H1 (cell line): ENCODE data around the gene PTCH1. TPM values are rescaled to one million over a fixed set of nuclear protein-coding genes. Genes with fewer than 3 reads are reported as not detected.

Experiments used
- CTCF ChIA-PET: fragments of 300-600 bp; sonication (Branson Sonifier 250); formaldehyde crosslinking; loops from one replicate; lab custom pipeline; 2021; ENCODE audit not compliant: partially characterized antibody; lab: Charles Lee
- POLR2A ChIA-PET: fragments of 300-600 bp; sonication (Branson Sonifier 250); formaldehyde crosslinking; loops from one replicate; lab custom pipeline; 2021; ENCODE audit warnings: inconsistent platforms; ENCODE audit not compliant: partially characterized antibody; lab: Charles Lee
- DNase-seq, 2 experiments: peaks; one replicate each; pipeline versions ENCODE4 v3.0.0 to v3.0.0-alpha.2; 2010 to 2022; ENCODE audit warnings: low spot score in 2 of 2, low read depth in 1 of 2, mixed read lengths in 1 of 2
- FAIRE-seq: peaks from 2 replicates; lab custom pipeline; 2011; peaks lifted over from hg19 to GRCh38; lab: Jason Lieb, UNC
- H2AFZ ChIP-seq: 2 replicates; pipeline ENCODE4 v1.8.1; 2012; ENCODE audit warnings: low read length, inconsistent platforms
- H2AK5ac ChIP-seq: 2 replicates; pipeline ENCODE4 v1.6.1; 2013; ENCODE audit warnings: low read depth, low read length
- H2BK120ac ChIP-seq: replicated peaks from 2 replicates; pipeline ENCODE3; 2013; ENCODE audit warnings: low read depth, low read length, inconsistent platforms
- H2BK12ac ChIP-seq: 2 replicates; pipeline ENCODE4 v1.6.1; 2013; ENCODE audit warnings: low read depth, low read length
- H2BK15ac ChIP-seq: 2 replicates; pipeline ENCODE4 v1.6.1; 2013; ENCODE audit warnings: low read length
- H2BK20ac ChIP-seq: 2 replicates; pipeline ENCODE4 v1.6.1; 2013; ENCODE audit warnings: low read length
- H2BK5ac ChIP-seq: 2 replicates; pipeline ENCODE4 v1.6.1; 2013; ENCODE audit warnings: low read depth, low read length
- H3K14ac ChIP-seq: 2 replicates; pipeline ENCODE4 v1.6.1; 2013; ENCODE audit warnings: inconsistent platforms; ENCODE audit not compliant: insufficient read length
- H3K18ac ChIP-seq: 2 replicates; pipeline ENCODE4 v1.6.1; 2013; ENCODE audit warnings: low read length; ENCODE audit errors: extremely low read depth
- H3K23ac ChIP-seq: 2 replicates; pipeline ENCODE4 v1.6.1; 2013; ENCODE audit warnings: inconsistent platforms; ENCODE audit not compliant: insufficient read length
- H3K23me2 ChIP-seq: 2 replicates; pipeline ENCODE4 v1.6.1; 2013; ENCODE audit warnings: low read depth, low read length
- H3K27ac ChIP-seq: 2 replicates; pipeline ENCODE4 v1.6.1; 2011; ENCODE audit warnings: low read depth, low read length, inconsistent platforms
- H3K27me3 ChIP-seq, 4 experiments: replicated peaks in 1 of 4; 1 replicate in 1 of 4; 2 replicates in 3 of 4; pipeline versions ENCODE4 v1.6.1 to v1.8.1; 2011 to 2013; ENCODE audit warnings: low read length in 3 of 4, mild to moderate bottlenecking in 3 of 4, inconsistent platforms in 2 of 4, mixed read lengths in 2 of 4, moderate library complexity in 1 of 4; ENCODE audit not compliant: control insufficient read depth in 3 of 4, insufficient read depth in 3 of 4; ENCODE audit errors: extremely low read depth in 1 of 4
- H3K36me3 ChIP-seq, 4 experiments: 2 replicates each; pipeline versions ENCODE4 v1.6.1 to v1.8.1; 2011 to 2013; ENCODE audit warnings: mild to moderate bottlenecking in 4 of 4, low read length in 3 of 4, moderate library complexity in 2 of 4, control low read depth in 1 of 4, inconsistent platforms in 1 of 4; ENCODE audit not compliant: insufficient read depth in 4 of 4, control insufficient read depth in 2 of 4
- H3K4ac ChIP-seq: replicated peaks from 2 replicates; pipeline ENCODE3; 2013; ENCODE audit warnings: low read length, low read depth, mixed read lengths, inconsistent platforms; ENCODE audit not compliant: insufficient read length
- H3K4me1 ChIP-seq, 4 experiments: replicated peaks in 1 of 4; 1 replicate in 1 of 4; 2 replicates in 3 of 4; pipeline versions ENCODE4 v1.6.1 to v1.8.1; 2011 to 2013; ENCODE audit warnings: low read length in 3 of 4, inconsistent platforms in 2 of 4, mixed read lengths in 1 of 4; ENCODE audit not compliant: insufficient read depth in 4 of 4, control insufficient read depth in 3 of 4
- H3K4me2 ChIP-seq, 2 experiments: 2 replicates each; pipeline versions ENCODE4 v1.6.1 to v1.8.1; 2011 to 2013; ENCODE audit warnings: low read depth in 2 of 2, low read length in 2 of 2, control low read depth in 1 of 2, inconsistent platforms in 1 of 2, mild to moderate bottlenecking in 1 of 2; ENCODE audit not compliant: insufficient read depth in 1 of 2
- H3K4me3 ChIP-seq, 4 experiments: fragments of 200-600, 300-600 bp in 1 of 4; sonication (generic), shearing (Covaris generic), sonication (Bioruptor Twin) in 1 of 4; 2 replicates each; pipeline versions ENCODE4 v1.5.1 to v1.8.1; 2011 to 2016; ENCODE audit warnings: low read length in 4 of 4, low read depth in 3 of 4, control low read depth in 2 of 4, inconsistent platforms in 2 of 4, mild to moderate bottlenecking in 2 of 4, mixed read lengths in 1 of 4, moderate library complexity in 1 of 4; ENCODE audit not compliant: insufficient read depth in 2 of 4; ENCODE audit errors: extremely low read depth in 1 of 4
- H3K56ac ChIP-seq: replicated peaks from 2 replicates; pipeline ENCODE3; 2013; ENCODE audit warnings: low read depth, mild to moderate bottlenecking, mixed read lengths, low read length, inconsistent platforms; ENCODE audit not compliant: insufficient read length
- H3K79me1 ChIP-seq: 2 replicates; pipeline ENCODE4 v1.6.1; 2013; ENCODE audit warnings: low read depth, low read length, control low read depth
- H3K79me2 ChIP-seq, 2 experiments: 2 replicates each; pipeline versions ENCODE4 v1.6.1 to v1.8.1; 2012 to 2013; ENCODE audit warnings: low read length in 2 of 2, mild to moderate bottlenecking in 2 of 2, inconsistent platforms in 1 of 2; ENCODE audit not compliant: insufficient read depth in 2 of 2, control insufficient read depth in 1 of 2
- H3K9ac ChIP-seq, 4 experiments: replicated peaks in 1 of 4; 1 replicate in 1 of 4; 2 replicates in 3 of 4; pipeline versions ENCODE4 v1.6.1 to v1.8.1; 2011 to 2013; ENCODE audit warnings: low read depth in 3 of 4, low read length in 3 of 4, control low read depth in 2 of 4, mild to moderate bottlenecking in 2 of 4, moderate library complexity in 2 of 4, inconsistent platforms in 1 of 4; ENCODE audit errors: extremely low read depth in 1 of 4
- H3K9me3 ChIP-seq, 2 experiments: 2 replicates each; pipeline versions ENCODE4 v1.6.1 to v1.8.1; 2012 to 2013; ENCODE audit warnings: mild to moderate bottlenecking in 2 of 2, moderate library complexity in 2 of 2, control low read depth in 1 of 2, inconsistent platforms in 1 of 2, low read depth in 1 of 2, low read length in 1 of 2, mixed read lengths in 1 of 2; ENCODE audit not compliant: insufficient read depth in 2 of 2
- H4K20me1 ChIP-seq, 2 experiments: replicated peaks in 1 of 2; 2 replicates each; pipeline versions ENCODE3 to v1.8.1; 2011 to 2013; ENCODE audit warnings: inconsistent platforms in 2 of 2, low read length in 2 of 2, mild to moderate bottlenecking in 1 of 2; ENCODE audit not compliant: insufficient read depth in 2 of 2, control insufficient read depth in 1 of 2
- H4K5ac ChIP-seq: 2 replicates; pipeline ENCODE4 v1.6.1; 2013; ENCODE audit warnings: low read length, low read depth, mixed read lengths, inconsistent platforms; ENCODE audit not compliant: insufficient read length
- H4K8ac ChIP-seq: 2 replicates; pipeline ENCODE4 v1.8.0; 2013; ENCODE audit warnings: mild to moderate bottlenecking, moderate library complexity, low read length, inconsistent platforms; ENCODE audit not compliant: insufficient read depth; ENCODE audit errors: extremely low read depth
- H4K91ac ChIP-seq: replicated peaks from 2 replicates; pipeline ENCODE3; 2013; ENCODE audit warnings: low read length, mixed read lengths, inconsistent platforms; ENCODE audit not compliant: insufficient read length
- CHD1 ChIP-seq: IDR thresholded peaks from 2 replicates; pipeline ENCODE4 v1.6.1; 2012; ENCODE audit warnings: low read depth, low read length, improper control_type of control experiment
- HDAC6 ChIP-seq: IDR thresholded peaks from one replicate; pipeline ENCODE4 v1.7.1; 2012; ENCODE audit warnings: low read depth, mild to moderate bottlenecking, inconsistent platforms, low read length, moderate library complexity
- JUND ChIP-seq: IDR thresholded peaks from 2 replicates; pipeline ENCODE4 v1.6.1; 2011; ENCODE audit warnings: mild to moderate bottlenecking, improper control_type of control experiment, low read length
- RFX5 ChIP-seq: IDR thresholded peaks from 2 replicates; pipeline ENCODE4 v1.6.1; 2011; ENCODE audit warnings: low read depth, low read length, improper control_type of control experiment, borderline replicate concordance
- SIRT6 ChIP-seq: IDR thresholded peaks from one replicate; pipeline ENCODE4 v1.7.1; 2012; ENCODE audit warnings: low read length, inconsistent platforms
- SIX5 ChIP-seq: IDR thresholded peaks from 2 replicates; pipeline ENCODE4 v1.6.1; 2011; ENCODE audit warnings: mild to moderate bottlenecking, low read depth, low read length
- SRF ChIP-seq: IDR thresholded peaks from 2 replicates; pipeline ENCODE4 v1.6.1; 2011; ENCODE audit warnings: mild to moderate bottlenecking, low read depth, low read length, moderate library complexity
- SUZ12 ChIP-seq: fragments of 200-600 bp; sonication (generic); IDR thresholded peaks from 2 replicates; pipeline ENCODE4 v1.6.1; 2012; ENCODE audit warnings: mild to moderate bottlenecking, inconsistent platforms, low read length, moderate library complexity, mixed read lengths
- YY1 ChIP-seq: IDR thresholded peaks from 2 replicates; pipeline ENCODE4 v1.6.1; 2011; ENCODE audit warnings: low read depth, mild to moderate bottlenecking, low read length
- WGBS, 2 experiments: shearing (Covaris generic) in 1 of 2; methylation state at CpG; one replicate each; pipeline versions ENCODE4 v1.1.6 to v1.1.7; 2013 to 2015; ENCODE audit warnings: low lambda C conversion rate in 2 of 2, mixed read lengths in 2 of 2, inconsistent platforms in 1 of 2, low coverage in 1 of 2, missing lambda C conversion rate in 1 of 2; ENCODE audit not compliant: insufficient replicate concordance in 2 of 2, insufficient coverage in 1 of 2, insufficient read length in 1 of 2; ENCODE audit errors: extremely low coverage in 1 of 2, missing lambda C conversion rate in 1 of 2; 5-methylcytosine and 5-hydroxymethylcytosine counted together
- polyA plus RNA-seq, 7 experiments: library from polyadenylated mRNA; depleted of rRNA in 3 of 7; stranded (reverse) in 5 of 7; unstranded in 2 of 7; fragments of >200 nt in 5 of 7; fragments of 200-250 nt in 2 of 7; gene quantifications; 1 replicate in 5 of 7; 2 replicates in 1 of 7; 4 replicates in 1 of 7; pipeline versions ENCODE4 v1.2.1 to v1.2.3, GENCODE V29; 2011 to 2013; ENCODE audit warnings: missing spikeins in 2 of 7, mixed read lengths in 2 of 7
- total RNA-seq: library from RNA; stranded (reverse); fragmentation: NEBNext Ultra II Directional; extraction: Animal tissue kit (Norgen Biotek cat#: 25700); gene quantifications from 2 replicates; pipeline ENCODE4 v1.2.1, GENCODE V29; 2021
- TF ChIP-seq, protein P1 (sequence below): IDR thresholded peaks from 2 replicates; pipeline ENCODE4 v1.6.1; 2011; ENCODE audit warnings: low read length, improper control_type of control experiment

PTCH1 gene
- total and polyA plus RNA-seq, 2 of the 8 experiments (the other 6 are each of a cell fraction or from before 2014, with no cell fraction given): 6.4 to 34.1 TPM

DNA sequence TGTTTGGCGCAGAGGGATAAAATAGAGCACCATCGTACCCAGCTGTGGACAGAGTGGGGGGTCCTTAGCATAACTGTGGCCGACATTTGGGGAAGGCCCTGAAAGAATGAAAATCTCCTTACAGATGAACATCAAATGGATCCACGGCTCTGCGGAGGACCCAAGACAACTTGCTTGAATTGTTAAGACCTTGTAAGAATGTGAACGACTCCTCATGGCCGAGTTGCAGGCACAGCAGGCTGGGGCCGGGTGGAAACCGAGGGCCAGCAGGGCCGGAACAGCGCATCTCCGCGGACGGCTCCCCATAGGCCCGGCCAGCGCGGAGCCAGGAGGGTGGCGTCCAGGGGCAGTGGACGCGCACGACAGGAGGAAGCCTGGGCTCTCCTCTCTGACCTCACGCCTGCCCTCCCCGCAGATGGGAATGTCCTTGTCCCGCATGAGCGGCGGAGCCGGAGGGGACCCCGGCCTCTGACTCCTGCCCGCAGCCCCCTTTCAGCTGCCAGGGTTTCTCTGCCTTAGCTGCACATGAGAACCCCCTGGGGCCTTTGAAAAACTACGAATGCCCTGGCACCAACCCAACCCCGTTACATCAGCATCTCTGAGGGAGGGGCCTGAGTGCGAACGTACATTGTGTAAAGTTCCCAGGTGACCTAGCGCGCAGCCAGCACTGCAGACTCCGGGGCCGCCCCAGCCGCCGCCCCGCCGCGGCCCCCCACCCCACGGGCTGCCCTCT is 36.2 kb upstream of the PTCH1 start:
- H3K27me3 ChIP-seq: peaks cover 30 to 77% (median 53%) of the 10 kb centered on the region in 4 experiments
- peaks cover 8% of the 10 kb centered on the region for H3K23me2 ChIP-seq
- H2BK20ac ChIP-seq: no peak overlapping the region
- H2BK12ac ChIP-seq: no peak overlapping the region
- no peak overlapping the region for H3K4ac ChIP-seq
- WGBS, 2 experiments: 3% methylated on average over 38 of the region's 43 CpGs; no CpG with 5 or more reads in 1 of the 2 experiments
- H3K4me3 ChIP-seq: peak overlapping the region; percentile 35 to 69 (median 45)
- H4K5ac ChIP-seq: no peak overlapping the region
- no peak overlapping the region for H3K18ac ChIP-seq
- no peak overlapping the region for H2BK120ac ChIP-seq
- no peak overlapping the region for H3K23ac ChIP-seq
- H3K14ac ChIP-seq: no peak overlapping the region
- no peak overlapping the region for H2AK5ac ChIP-seq
- H2BK15ac ChIP-seq: no peak overlapping the region
- H3K4me1 ChIP-seq: peaks cover 0 to 22% (median 8%) of the 10 kb centered on the region in 4 experiments; a peak in 6 of 7 replicates
- H3K27ac ChIP-seq: no peak overlapping the region
- H2BK5ac ChIP-seq: no peak overlapping the region; the same call in 1 of the 2 replicates
- 0 out of 4 replicates have a peak, but pooled peaks cover 0 to 4% of the 10 kb centered on the region in 2 experiments for H3K9me3 ChIP-seq
- peak overlapping the region in 3 of 4 experiments; percentile 15 to 57 (median 36); a peak in 3 of 7 replicates for H3K9ac ChIP-seq
- FAIRE-seq (peak; percentile 81), DNase-seq (peak; percentile 73 to 80)
- ChIA-PET CTCF (interaction anchor here (1.5 kb wide), 1 partner anchor 174 kb away, joined by 4 read pairs; no protein-coding TSS in a partner anchor), POLR2A (interaction anchor here (0.8 to 2.3 kb wide), 3 partner anchors 9 to 40 kb away, joined by 3 to 7 read pairs (median 4); partner anchors contain the start of gene PTCH1)
- peak overlapping the region; percentile 8; the same call in 1 of the 2 replicates for H2AFZ ChIP-seq
- H3K4me2 ChIP-seq: peak overlapping the region; percentile 93 to 95
- peak overlapping the region; percentile 37 for H3K56ac ChIP-seq
- H4K91ac ChIP-seq: no peak overlapping the region
- H3K79me2 ChIP-seq: 0 out of 4 replicates have a peak, but pooled peaks cover 0 to 3% of the 10 kb centered on the region in 2 experiments
- H4K8ac ChIP-seq: 0 out of 2 replicates have a peak overlapping the region, but pooled peaks have one; percentile 75
- no peaks in the 10 kb centered on the region; a peak in 1 of 8 replicates for H3K36me3 ChIP-seq
- peaks cover 0 to 6% of the 10 kb centered on the region in 2 experiments for H4K20me1 ChIP-seq
- H3K79me1 ChIP-seq: peaks cover 4% of the 10 kb centered on the region
- TF ChIP-seq SIX5 (no peak), SIRT6 (no peak), JUND (no peak), RFX5 (no peak), SUZ12 (peak; percentile 36; the same call in 1 of the 2 replicates), CHD1 (no peak), SRF (no peak), YY1 (peak; percentile 79), HDAC6 (no peak)
- TF ChIP-seq, protein P1, sequence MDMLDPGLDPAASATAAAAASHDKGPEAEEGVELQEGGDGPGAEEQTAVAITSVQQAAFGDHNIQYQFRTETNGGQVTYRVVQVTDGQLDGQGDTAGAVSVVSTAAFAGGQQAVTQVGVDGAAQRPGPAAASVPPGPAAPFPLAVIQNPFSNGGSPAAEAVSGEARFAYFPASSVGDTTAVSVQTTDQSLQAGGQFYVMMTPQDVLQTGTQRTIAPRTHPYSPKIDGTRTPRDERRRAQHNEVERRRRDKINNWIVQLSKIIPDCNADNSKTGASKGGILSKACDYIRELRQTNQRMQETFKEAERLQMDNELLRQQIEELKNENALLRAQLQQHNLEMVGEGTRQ: no peak
